ENCODE data around the gene MFSD11.
"Not testable (repeated sequence)": the region's sequence is repeated elsewhere in the genome, so short reads cannot be mapped to it uniquely, and the experiment has no call there.

Gene MFSD11

GRCh38 chr17:76695059-76695831 lies 42.7 kb upstream of the MFSD11 start:
- Histone ChIP-seq H3K4me3 (ENCODE audit: low read depth in 1 of 2, low read length in 1 of 2) (no peak overlapping the region), H3K36me3 (no peaks in the 10 kb centered on the region), H3K27ac (no peak overlapping the region), H3K9me3 (no peaks in the 10 kb centered on the region), H3K27me3 (no peaks in the 10 kb centered on the region), H3K4me1 (ENCODE audit: control insufficient read depth in 1 of 2, insufficient read depth in 1 of 2, low read depth in 1 of 2, low read length in 1 of 2) (no peaks in the 10 kb centered on the region)
- TF ChIP-seq CTCF (IDR thresholded peaks at IDR 0.05): no peak

GRCh38 chr17:76696763-76697701 lies 40.9 kb upstream of the MFSD11 start:
- no peaks in the 10 kb centered on the region for H3K27me3 ChIP-seq
- no peaks in the 10 kb centered on the region for H3K4me1 ChIP-seq (ENCODE audit: control insufficient read depth in 1 of 2, insufficient read depth in 1 of 2, low read depth in 1 of 2, low read length in 1 of 2)
- H3K27ac ChIP-seq: no peak overlapping the region
- TF ChIP-seq CTCF (IDR thresholded peaks at IDR 0.05): no peak
- no peak overlapping the region for H3K4me3 ChIP-seq (ENCODE audit: low read depth in 1 of 2, low read length in 1 of 2)
- H3K9me3 ChIP-seq: no peaks in the 10 kb centered on the region
- no peaks in the 10 kb centered on the region for H3K36me3 ChIP-seq

- no peaks in the 10 kb centered on the region for H3K36me3 ChIP-seq
- no peaks in the 10 kb centered on the region for H3K4me1 ChIP-seq (ENCODE audit: control insufficient read depth in 1 of 2, insufficient read depth in 1 of 2, low read depth in 1 of 2, low read length in 1 of 2)
- TF ChIP-seq CTCF (IDR thresholded peaks at IDR 0.05): no peak
- H3K27me3 ChIP-seq: no peaks in the 10 kb centered on the region
- H3K4me3 ChIP-seq (ENCODE audit: low read depth in 1 of 2, low read length in 1 of 2): no peak overlapping the region
- no peak overlapping the region for H3K27ac ChIP-seq
- H3K9me3 ChIP-seq: no peaks in the 10 kb centered on the region
These were observed 40.0 kb upstream of the MFSD11 start for GRCh38 chr17:76697702-76698465.

GRCh38 chr17:76698466-76698977 lies 39.4 kb upstream of the MFSD11 start:
- H3K4me3 ChIP-seq (ENCODE audit: low read depth in 1 of 2, low read length in 1 of 2); H3K27ac ChIP-seq; H3K9me3 ChIP-seq; H3K36me3 ChIP-seq; H3K4me1 ChIP-seq (ENCODE audit: control insufficient read depth in 1 of 2, insufficient read depth in 1 of 2, low read depth in 1 of 2, low read length in 1 of 2); H3K27me3 ChIP-seq: not testable (repeated sequence)

- H3K9me3 ChIP-seq: no peaks in the 10 kb centered on the region
- H3K36me3 ChIP-seq: no peaks in the 10 kb centered on the region
- H3K27me3 ChIP-seq: no peaks in the 10 kb centered on the region
- H3K4me1 ChIP-seq (ENCODE audit: control insufficient read depth in 1 of 2, insufficient read depth in 1 of 2, low read depth in 1 of 2, low read length in 1 of 2): no peaks in the 10 kb centered on the region
- no peak overlapping the region for H3K27ac ChIP-seq
- no peak for TF ChIP-seq CTCF (IDR thresholded peaks at IDR 0.05)
- H3K4me3 ChIP-seq (ENCODE audit: low read depth in 1 of 2, low read length in 1 of 2): no peak overlapping the region
These were observed 37.7 kb upstream of the MFSD11 start for GRCh38 chr17:76700270-76700616.
